GM21737 (cell line): ENCODE measurements around the gene GNAO1.

ENCODE experiments used
- ATAC-seq: cut with Tn5 transposase; IDR thresholded peaks from one replicate; pipeline ENCODE4 v1.9.1; 2021; ENCODE audit warnings: mild to moderate bottlenecking, moderate library complexity; ENCODE audit not compliant: unreplicated experiment

Gene GNAO1

DNA sequence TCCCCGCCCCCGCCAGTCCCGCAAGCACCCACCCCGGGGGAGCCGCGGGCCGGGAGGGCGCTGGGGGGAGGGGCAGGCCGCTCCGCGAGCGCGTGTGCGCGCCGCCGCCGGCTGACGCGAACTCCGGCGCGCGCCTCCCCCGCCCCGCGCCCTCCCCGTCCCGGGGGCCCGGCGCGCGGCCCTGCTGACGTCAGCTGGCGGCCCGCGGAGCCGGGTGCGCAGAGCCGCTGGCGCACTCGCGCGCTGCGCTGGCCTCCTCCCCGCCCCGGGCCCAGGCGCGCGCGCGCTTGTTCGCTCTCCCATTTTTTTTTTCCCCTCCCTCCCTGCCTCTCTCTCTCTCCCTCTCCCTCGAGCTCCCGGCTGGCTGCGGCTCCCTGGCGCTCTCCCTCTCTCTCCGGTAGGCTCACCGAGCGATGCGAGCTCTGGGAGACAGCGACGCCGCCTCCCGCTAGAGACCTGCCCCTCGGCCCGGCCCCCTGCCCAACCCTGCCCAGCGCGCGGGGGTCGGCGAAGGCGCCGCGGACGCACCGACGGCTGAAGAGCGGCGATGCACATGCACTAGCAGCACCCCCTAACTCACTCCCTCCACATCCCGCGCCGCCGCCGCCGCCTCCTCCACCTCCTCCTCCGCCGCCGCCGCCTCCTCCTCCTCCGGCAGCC is at the start of gene GNAO1:
Gene GNAO1, plus strand, starts transcription at position 334 of the 660 bp plus-strand sequence. CDS start 747 bp downstream, outside the sequence.
- ATAC-seq = no peak

DNA sequence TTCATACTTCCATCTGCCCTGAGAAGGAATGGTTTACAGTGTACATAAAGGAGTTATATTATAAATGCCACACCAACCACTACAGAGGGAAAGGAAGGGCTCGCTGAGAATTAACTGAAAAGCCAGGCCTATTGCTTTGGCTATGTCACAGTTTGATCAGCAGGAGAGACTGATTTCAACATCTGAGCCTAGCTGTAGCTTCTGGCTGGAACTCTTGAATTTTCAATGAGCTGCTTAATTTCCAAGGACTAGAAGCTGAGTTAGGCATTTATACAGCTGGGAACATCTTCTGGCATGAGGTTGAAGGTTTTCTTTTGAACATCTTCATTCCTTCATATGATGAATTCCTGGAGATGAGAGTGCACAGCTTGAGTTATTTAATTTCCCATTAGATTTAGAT is 47.6 kb upstream of the GNAO1 start:
- ATAC-seq = no peak

DNA sequence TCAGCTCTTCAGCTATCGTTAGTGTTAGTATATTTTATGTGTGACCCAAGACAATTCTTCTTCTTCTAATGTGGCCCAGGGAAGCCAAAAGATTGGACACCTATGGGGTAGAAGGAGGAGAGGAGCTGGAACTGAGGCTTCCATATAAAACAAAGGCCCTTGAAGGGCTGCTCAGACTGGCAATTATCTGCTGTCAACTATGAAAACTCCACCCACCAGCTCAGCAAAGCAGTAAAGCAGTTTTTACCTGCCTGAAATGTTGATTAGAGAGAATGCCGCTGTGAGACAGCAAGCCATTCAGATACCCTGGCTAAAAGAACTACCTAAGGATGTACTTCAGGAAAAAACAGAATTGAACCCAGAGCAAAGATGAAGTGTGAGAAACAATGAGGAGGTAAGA is 45.9 kb upstream of the GNAO1 start:
- ATAC-seq = no peak

DNA sequence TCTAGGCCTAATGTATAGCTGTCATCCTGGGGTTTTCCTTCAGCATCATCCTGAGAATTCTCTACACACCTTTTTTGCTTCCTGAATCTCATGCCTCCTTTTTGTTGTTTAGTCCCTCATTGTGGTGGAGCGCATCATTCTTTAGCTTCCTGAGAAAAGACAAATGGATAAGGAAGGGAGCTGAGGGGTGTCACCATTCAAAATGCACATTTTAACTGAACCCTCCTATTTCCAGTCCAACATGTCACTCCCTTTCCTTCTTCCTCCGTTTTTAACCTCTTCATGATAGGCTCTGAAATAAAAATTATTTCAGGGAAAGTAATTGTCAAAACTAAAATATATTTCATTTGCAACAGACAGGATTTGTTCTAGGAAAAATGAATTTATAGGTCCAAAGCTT is 39.7 kb upstream of the GNAO1 start:
- no peak for ATAC-seq

DNA sequence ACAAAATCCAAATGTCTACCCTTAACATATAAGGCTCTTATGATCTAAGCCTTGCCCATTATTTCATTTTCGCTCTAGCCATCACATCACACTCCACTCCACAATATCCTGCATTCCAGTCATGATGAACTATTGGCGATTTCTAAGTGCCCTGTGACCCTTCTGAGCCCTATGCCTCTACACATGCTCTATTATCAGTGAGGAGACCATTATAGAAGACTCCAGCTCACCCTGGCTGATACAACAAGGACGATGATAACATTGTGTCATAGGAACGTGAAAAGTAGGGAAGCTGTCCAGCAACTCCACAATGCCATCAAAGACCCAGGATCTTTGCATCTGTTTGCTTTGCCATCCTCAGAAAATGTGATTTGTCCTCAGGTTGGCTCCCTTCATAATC is 29.6 kb upstream of the GNAO1 start:
- ATAC-seq = no peak

DNA sequence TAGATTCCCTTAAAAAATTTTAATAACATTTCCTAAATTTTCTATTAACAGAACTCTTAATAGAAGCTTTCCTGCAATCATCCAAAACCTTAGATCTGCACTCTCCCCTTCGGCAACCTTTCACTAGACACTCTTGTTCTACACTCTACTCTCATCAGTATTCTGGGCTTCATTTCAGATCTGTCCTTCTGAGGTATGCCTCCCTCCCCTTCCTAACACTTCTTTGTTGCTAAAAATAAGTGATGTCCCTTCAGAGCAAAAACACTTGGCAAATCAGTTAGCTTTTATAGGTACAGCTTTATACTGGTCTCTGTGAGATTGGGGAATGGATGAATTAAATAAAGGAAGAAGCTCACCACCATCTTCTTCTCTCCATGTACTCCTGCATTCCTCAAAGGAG is 28.2 kb upstream of the GNAO1 start:
- ATAC-seq = no peak

DNA sequence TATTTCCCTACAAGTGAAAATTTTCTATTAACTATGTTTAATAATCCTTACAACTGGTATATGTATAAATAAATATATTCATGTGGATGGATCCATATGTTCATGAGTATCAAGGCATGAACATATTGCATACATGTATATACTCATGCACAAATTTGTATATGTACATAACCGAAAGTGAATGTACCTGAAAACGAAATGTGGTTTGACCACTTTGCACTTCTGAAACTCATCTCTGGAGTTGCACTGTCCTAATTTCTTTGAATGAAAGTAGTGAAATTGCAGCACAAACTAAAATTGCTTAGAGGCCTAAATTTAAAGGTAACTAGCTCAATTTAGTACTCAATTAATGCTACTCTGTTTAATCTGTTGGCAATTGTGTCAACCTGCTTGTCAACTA is 27.4 kb upstream of the GNAO1 start:
- no peak for ATAC-seq

DNA sequence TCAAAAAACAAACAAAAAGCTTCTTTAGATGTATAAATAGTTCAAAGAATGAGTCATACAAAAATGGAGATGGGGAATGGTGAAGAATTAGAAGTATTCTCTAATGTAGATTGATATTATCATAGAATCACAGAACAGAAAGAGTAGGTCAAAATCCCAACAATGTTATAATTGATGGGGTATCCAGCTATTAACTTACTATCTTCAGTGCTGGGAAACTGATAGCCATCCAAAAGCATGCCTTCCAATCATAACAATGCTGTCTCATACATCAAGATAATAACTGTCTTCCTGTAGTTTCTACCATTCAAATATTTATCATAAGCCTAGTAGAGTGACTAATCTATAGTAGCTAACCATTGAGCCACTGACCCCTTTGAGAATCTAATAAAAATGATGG is 26.7 kb upstream of the GNAO1 start:
- ATAC-seq = no peak

DNA sequence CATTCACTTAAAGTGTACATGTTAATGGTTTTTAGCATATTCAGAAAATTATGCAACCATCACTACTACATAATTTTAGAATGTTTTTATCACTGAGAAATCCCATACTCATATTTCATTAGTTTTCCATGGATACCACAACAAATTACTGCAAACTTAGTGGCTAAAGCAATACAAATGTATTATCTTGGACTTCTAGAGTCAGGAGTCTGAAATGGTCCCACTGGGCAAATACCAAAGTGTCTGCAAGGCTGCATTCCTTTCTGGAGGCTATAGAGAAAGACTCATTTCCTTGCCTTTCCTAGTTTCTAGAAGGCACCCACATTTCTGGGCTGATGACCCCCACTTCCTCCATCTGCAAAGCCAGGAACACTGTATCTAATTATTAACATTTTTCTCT is 16.9 kb upstream of the GNAO1 start:
- no peak for ATAC-seq

DNA sequence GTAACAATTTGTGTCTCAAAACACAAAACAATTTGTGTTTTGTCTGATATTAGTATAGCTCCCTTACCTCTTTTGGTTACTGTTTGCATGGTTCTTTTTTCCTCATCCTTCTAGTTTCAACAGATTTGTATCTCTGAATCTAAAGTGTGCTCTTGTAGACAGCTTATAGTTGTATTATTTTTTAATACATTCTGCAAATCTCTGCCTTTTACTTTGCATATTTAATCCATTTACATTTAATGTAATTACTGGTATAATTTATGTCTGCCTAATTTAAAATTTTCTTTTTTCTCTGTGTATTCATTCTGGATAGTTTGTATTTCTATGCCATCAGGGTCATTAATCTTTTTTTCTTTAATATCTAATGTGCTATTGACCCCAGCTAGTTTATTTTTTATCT is 9.9 kb upstream of the GNAO1 start:
- ATAC-seq = no peak

DNA sequence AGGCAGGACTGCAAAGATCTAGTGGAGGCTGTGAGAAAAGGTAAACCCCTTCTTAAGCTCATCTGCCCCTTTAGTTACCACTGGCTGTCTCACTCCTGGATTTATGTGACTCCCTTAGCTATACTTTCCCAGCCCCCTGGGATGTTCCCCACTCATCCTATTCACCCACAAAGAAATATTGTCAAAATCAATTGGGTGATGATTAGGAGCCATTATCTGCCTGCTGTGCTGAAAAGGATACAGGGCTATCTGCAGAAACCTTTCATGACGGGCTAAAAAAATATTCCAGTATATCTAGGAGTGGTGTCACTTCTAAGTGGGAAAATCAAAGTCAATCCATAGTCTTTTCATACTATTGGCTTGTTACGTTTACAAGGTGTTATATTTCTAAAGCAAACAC is 8.0 kb upstream of the GNAO1 start:
- no peak for ATAC-seq

DNA sequence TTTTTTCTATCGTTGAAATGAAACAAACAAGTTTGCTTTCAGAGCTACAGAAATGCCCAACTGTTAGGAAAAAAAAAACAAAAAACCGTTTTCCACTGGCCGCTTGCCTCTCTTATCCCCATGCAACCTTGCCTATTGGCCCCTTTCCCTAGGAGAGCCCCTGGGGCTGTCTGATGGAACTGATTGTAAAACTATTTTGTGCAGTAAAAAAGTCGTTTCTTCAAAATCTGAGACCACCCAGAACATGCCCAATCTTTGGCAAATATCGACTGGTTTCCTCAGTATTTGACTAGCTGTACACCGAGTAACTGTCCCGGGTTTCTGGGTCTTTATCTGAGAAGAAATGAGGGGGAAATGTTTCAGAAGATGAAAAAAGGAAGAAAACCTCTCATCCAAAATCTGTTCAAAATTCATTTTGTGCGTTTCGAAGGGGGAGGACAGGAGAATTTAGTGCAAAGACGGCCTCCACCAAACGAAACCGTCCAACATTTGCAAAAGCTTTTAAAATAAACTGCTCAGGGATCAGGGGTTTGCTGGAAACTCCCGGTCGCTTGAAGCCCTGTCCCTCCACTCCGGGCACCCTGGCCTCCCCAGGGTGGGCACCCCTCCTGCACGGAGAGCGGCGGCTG is 1.1 kb upstream of the GNAO1 start:
- ATAC-seq = no peak

DNA sequence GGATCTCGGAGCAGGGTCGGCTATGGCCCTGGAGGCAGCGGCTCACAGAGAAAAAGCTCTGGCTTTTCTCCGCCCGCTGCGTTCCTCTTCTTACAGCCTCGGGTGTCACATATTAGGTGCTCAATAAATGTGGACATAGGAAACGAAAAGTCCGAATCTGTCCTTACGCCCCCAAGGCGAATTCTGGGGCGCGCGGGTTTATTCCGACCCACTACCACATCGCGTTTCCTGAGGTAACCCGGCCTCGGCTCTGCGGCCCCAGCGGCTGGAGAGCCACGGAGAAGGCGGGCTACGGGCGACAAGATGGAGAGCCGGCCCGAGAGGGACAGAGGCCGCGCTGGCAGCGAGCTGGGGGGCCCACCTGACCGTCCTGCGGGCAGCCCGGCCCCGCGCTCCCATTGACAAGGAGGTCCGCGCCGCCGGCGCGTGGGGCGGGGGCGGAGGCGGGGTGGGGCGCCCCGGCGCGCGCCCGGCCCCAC is 573 bp upstream of the GNAO1 start:
- no peak for ATAC-seq

DNA sequence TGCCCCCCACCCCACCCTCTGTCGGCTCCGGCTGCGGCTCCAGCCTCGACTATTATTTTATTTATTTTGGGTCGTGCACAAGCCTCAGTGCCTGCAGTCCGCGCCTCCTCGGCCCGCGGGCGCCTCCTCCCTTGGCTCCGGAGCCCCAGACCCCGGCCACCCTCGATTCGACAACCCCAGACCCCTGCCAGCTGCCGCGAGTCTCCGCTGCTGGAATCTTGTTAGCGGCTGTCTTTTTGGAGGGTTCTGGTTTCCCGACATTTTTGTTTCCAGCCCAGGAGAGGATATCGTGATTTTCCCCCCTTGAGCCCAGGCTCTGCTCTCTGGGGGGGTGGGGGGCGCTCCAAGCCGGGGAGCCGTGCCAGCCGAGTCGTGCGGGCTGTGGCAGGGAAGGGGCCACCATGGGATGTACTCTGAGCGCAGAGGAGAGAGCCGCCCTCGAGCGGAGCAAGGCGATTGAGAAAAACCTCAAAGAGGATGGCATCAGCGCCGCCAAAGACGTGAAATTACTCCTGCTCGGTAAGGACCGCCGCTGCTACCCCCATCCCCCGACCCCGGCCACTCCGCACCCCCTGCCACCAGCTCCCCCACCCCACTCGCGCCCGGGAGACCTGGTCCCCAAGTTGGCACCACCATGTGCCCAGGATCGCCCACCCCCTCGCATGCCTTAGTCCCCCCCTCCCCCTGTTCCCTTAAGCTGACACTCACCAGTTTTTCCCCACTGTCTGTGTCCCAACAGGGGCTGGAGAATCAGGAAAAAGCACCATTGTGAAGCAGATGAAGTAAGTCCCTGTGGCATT is 746 bp downstream of the GNAO1 start:
- ATAC-seq = no peak

DNA sequence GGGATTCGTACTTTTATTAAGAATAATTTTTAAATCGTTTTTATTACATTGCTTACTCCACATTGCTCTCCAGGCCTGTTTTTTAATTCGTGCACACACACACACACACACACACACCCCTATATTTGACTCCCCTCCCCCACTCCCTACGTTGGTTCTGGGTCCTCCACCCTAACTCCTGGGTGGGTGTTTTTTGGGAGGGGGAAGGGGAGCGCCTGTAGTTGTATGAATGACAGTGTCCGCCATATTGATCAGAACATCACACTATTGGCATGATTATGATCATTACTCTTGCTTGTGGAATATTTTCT is 1.3 kb downstream of the GNAO1 start:
- no peak for ATAC-seq

DNA sequence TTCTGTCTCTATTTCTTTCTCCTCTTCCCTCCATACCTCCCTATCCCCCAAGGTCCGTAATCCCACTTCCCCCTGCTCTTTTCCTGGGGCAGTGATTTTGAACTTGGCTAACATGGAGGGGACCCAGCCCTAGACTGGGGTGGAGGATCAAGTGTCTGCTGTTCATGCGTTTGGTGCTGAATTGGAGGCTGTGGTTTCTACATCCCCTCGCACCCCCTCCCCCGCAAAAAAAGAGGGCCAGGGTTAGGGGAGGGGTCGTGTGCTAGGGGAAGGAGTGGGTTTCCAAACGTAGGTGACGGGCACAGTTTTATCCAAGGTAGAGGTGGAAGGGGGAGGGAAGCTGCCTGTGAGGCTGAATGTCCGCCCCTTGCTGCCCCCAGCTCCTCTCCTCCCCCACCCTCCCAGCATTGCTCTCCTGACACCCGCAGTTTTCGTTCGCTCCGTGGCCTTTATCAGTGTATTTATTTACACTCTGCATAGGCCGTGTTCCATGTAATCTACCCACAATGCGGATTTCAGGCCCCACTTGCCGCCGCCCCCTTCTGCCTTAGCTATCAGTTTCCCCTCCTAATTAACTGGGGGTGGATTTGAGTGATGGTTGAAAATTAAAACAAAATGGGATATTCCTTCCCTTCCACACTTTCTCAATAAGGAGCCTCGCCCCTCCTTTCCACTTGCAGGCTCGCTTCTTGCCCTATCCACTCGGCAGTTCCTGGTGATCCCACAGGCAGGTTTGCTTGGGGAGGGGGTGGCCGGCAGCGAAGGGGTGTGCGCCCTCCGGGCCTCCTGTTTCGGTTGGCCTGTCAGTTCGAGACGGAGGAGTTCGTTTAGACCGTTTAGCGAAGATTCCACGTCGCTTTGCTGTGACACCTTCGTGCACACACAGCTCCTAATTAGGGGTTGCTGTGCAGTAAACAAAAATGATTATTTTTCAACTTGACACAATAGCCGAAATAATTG is 2.0 kb downstream of the GNAO1 start:
- no peak for ATAC-seq

DNA sequence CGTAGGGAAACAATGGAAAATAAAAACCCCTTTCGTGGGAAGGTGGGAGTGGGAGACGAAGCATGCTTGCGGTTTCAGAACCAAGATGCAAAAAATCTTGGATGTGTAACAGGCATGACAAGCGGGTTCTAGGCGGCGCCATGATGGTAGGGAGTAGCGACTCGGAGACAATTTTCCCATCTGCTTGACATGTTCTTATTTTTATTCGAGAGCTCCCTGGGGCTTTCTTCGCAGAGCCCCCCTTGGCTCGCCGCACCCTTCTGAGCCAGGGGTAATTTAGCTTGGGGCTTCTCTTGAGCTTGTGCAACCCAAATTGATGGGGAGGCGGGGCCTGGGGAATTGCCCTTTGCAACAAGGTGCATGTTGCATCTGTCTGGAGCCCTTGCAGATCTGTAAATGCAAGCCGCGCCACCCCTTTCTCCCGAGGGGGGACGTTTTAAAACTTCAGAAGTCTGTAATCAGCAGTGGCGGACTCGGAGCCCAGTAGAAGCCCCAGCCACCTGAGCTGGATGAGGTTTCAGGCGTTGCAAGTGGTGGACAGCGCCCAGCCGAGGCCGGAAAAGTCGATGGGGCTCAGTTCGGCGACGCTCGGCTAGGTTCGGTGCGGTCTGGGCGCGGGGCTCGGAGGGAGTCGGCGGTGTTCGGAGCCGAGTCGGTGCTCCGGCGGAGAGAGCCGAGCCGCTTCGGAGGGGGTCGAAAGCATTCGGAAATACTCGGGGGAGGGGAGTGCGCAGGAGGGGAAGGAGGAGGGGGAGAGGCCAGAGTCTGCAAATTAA is 2.9 kb downstream of the GNAO1 start:
- ATAC-seq = no peak

DNA sequence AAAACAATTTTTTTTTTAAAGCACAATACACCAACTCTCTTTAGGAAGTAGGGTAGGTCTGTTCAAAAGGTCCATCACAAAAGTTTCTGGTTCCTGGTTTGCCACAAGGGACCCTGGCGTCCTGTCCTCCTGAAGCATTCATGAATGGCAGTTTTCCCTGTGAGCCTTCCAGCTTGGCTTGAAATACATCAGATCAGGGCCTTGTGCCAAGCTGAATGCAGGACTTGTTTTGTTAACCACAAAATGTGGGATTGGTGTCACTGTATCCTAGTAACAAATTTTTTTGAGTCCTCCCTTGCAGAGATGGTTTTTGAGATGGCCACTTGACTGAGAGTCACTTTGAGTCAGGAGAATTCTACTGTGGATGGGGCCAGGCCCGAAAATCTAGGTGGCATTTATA is 3.9 kb downstream of the GNAO1 start:
- no peak for ATAC-seq

DNA sequence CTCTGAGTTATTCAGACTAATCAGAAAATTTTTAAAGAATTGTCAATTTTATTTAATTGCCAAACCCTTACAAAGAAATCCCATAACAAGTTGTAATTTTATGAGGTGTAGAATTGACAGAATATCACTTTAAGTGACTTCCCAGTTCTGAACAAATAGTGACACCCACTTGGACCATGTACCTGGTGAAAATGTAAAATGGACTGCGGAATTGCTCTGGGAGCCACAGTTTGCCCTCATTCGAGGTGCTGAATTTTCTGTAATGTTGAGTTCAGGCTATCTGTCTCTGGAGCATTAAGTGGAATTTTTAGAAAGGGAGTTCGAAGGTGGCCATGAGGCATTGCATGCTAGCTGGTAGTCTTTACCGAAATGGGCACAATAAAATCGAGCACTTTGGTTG is 5.1 kb downstream of the GNAO1 start:
- ATAC-seq = no peak
